Subcutaneous abdominal adipose tissue (tissue), 5 donors: ENCODE results near the gene LONP2.

Experiments used
- H3K27ac ChIP-seq: one replicate; pipeline ENCODE4 v1.7.0; 2013; ENCODE audit warnings: low read depth, mild to moderate bottlenecking, inconsistent platforms, low read length, moderate library complexity
- H3K27me3 ChIP-seq, 5 donors: one replicate each; pipeline ENCODE4 v1.7.0; 2013; ENCODE audit warnings: low read length in 5 of 5, inconsistent platforms in 1 of 5; ENCODE audit not compliant: control insufficient read depth in 5 of 5, insufficient read depth in 4 of 5
- H3K36me3 ChIP-seq, 5 donors: one replicate each; pipeline ENCODE4 v1.7.0; 2013; ENCODE audit warnings: low read length in 5 of 5; ENCODE audit not compliant: control insufficient read depth in 5 of 5, insufficient read depth in 5 of 5
- H3K4me1 ChIP-seq, 5 donors: one replicate each; pipeline ENCODE4 v1.7.0; 2013; ENCODE audit warnings: low read length in 5 of 5, mild to moderate bottlenecking in 3 of 5, moderate library complexity in 1 of 5; ENCODE audit not compliant: control insufficient read depth in 5 of 5, insufficient read depth in 5 of 5
- H3K4me3 ChIP-seq, 5 donors: one replicate each; pipeline ENCODE4 v1.7.0; 2013; ENCODE audit warnings: low read length in 5 of 5, low read depth in 1 of 5
- H3K9ac ChIP-seq, 5 donors: one replicate each; pipeline ENCODE4 v1.7.0; 2013; ENCODE audit warnings: low read length in 5 of 5, mild to moderate bottlenecking in 4 of 5, moderate library complexity in 3 of 5
- H3K9me3 ChIP-seq, 5 donors: one replicate each; pipeline ENCODE4 v1.7.0; 2013; ENCODE audit warnings: low read length in 5 of 5; ENCODE audit not compliant: control insufficient read depth in 5 of 5
- donor health status: healthy.
- donor health status: healthy.
- donor health status: healthy.
- donor health status: healthy.
- donor health status: healthy.

Gene LONP2, protein sequence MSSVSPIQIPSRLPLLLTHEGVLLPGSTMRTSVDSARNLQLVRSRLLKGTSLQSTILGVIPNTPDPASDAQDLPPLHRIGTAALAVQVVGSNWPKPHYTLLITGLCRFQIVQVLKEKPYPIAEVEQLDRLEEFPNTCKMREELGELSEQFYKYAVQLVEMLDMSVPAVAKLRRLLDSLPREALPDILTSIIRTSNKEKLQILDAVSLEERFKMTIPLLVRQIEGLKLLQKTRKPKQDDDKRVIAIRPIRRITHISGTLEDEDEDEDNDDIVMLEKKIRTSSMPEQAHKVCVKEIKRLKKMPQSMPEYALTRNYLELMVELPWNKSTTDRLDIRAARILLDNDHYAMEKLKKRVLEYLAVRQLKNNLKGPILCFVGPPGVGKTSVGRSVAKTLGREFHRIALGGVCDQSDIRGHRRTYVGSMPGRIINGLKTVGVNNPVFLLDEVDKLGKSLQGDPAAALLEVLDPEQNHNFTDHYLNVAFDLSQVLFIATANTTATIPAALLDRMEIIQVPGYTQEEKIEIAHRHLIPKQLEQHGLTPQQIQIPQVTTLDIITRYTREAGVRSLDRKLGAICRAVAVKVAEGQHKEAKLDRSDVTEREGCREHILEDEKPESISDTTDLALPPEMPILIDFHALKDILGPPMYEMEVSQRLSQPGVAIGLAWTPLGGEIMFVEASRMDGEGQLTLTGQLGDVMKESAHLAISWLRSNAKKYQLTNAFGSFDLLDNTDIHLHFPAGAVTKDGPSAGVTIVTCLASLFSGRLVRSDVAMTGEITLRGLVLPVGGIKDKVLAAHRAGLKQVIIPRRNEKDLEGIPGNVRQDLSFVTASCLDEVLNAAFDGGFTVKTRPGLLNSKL

GRCh38 chr16:48244080-48244862 is at the start of gene LONP2:
Gene LONP2, plus strand, starts transcription at chr16:48244300. Its CDS starts 89 bp downstream, at chr16:48244389.
- Histone ChIP-seq H3K9me3 (peaks cover 0 to 3% (median 0%) of the 10 kb centered on the region in 5 donors), H3K27ac (peak within 1 kb of the TSS; percentile 93), H3K36me3 (no peaks in the 10 kb centered on the region), H3K27me3 (no peaks in the 10 kb centered on the region), H3K4me3 (peak within 1 kb of the TSS; percentile 77 to 99 (median 92)), H3K4me1 (peaks cover 0 to 38% (median 32%) of the 10 kb centered on the region in 5 donors), H3K9ac (peak within 1 kb of the TSS; percentile 83 to 99 (median 98))

DNA sequence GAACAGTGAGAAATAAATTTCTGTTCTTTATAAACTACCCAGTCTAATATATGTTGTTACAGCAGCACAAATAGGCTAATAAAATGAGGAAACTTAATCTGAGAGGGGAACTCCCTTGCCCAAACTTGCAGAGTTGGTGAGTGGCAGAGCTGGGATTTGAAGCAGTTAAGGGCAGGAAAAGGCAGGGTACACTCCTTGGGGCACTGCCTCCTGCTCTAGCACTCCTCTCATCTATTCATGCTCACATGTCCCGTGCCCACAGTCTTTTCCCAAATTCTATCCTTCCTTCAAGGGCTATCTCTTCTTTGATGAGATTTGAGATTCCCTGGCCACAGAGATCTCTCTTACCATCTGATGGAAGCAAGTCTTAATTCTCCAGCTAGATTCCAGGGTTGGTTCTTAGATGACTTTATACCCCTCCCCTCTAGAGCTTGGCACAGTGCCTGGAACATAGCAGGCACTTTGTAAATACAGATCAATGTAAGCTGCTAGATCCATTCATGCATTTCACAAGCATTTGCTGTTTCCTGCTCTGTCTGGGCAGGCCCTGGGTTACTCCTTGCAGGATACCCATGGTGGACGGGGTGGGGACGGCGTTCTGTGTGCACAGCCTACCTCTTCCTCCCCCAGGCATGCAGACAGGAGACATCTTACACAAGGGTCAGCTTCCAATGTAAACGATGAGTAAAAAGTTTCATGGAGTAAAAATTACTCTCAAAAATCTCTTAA is 49.1 kb upstream of the LONP2 start:
- H3K4me3 ChIP-seq: no peak overlapping the region
- H3K27ac ChIP-seq: no peak overlapping the region

DNA sequence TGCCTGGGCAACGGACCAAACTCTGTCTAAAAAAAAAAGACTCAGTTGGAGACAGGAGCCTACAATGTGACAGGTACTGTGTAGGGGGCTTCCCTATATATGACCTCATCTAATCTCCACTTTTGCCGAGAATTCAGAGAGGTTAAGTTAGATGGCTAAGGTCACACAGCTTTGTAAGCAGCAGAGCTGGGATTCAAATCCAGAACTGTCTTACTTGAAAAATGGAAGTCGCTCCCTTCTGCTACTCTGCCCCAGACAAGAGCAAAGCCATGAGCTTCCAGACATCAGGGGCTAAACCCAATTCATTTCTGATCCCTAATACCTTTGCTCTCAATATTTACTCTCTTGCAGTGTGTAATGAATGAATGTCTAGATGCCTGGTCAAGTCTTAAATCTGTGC is 46.8 kb upstream of the LONP2 start:
- Histone ChIP-seq H3K4me3 (no peak overlapping the region), H3K27ac (no peak overlapping the region), H3K9me3 (no peaks in the 10 kb centered on the region), H3K36me3 (no peaks in the 10 kb centered on the region), H3K4me1 (peaks cover 0 to 10% (median 0%) of the 10 kb centered on the region in 5 donors), H3K9ac (no peak overlapping the region), H3K27me3 (no peaks in the 10 kb centered on the region)

More for the DNA sequence above, 49.1 kb upstream of the LONP2 start:
- no peak overlapping the region for H3K9ac ChIP-seq
- no peaks in the 10 kb centered on the region for H3K27me3 ChIP-seq
- H3K36me3 ChIP-seq: no peaks in the 10 kb centered on the region
- no peaks in the 10 kb centered on the region for H3K4me1 ChIP-seq
- no peaks in the 10 kb centered on the region for H3K9me3 ChIP-seq

DNA sequence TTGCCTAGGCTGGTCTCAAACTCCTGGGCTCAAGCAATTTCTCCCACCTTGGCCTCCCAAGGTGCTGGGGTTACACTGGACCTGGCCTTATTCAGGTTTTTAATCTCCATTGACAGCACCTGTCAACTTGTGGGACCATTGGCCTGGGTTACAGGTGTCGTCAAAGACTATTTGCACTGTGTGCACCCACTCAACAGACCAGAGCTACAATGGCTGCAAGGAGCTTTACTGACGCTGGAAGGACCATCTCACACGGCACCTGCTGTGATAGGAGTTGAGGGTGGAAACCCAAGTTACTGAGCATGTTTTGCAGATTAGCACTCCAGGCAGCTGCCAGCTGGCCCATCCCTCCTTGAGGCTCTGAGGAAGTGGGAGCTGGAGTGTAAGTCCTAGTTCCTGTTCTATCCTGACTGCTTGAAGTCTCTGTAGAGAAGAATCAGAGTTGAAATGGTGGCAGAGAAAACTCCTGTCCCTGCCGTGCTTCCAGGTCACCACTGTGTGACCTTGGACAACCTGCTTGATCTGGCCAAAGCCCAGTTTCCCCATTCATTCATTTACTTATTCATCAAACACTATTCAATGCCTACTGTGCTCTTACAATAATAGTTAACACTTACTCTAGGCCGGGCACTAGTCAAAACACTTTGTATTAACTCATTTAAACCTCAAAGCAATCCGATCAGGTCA is 42.4 kb upstream of the LONP2 start:
- Histone ChIP-seq H3K27me3 (no peaks in the 10 kb centered on the region), H3K36me3 (no peaks in the 10 kb centered on the region), H3K4me1 (peaks cover 0 to 21% (median 9%) of the 10 kb centered on the region in 5 donors), H3K4me3 (no peak overlapping the region), H3K27ac (no peak overlapping the region), H3K9ac (no peak overlapping the region), H3K9me3 (no peaks in the 10 kb centered on the region)

- Histone ChIP-seq H3K36me3 (no peaks in the 10 kb centered on the region), H3K4me3 (no peak overlapping the region), H3K9ac (no peak overlapping the region), H3K27me3 (no peaks in the 10 kb centered on the region), H3K4me1 (peaks cover 0 to 26% (median 16%) of the 10 kb centered on the region in 5 donors), H3K9me3 (no peaks in the 10 kb centered on the region), H3K27ac (no peak overlapping the region)
These were observed 39.9 kb upstream of the LONP2 start for GRCh38 chr16:48203974-48204824.

DNA sequence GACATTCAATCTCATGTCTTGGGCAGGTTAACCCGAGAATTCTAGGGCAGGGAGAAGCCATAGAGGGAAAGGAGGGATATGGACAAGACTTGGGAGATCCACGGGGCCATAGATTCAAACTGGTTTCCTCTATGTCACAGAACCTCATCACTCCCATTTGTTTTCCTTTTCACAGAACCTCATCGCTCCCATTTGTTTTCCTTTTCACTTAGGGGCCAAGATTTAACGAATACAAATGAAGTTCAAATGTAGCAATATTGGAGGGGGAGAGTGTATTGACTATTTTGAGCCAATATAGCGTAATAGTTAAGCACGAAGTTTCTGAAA is 39.3 kb upstream of the LONP2 start:
- no peaks in the 10 kb centered on the region for H3K36me3 ChIP-seq

DNA sequence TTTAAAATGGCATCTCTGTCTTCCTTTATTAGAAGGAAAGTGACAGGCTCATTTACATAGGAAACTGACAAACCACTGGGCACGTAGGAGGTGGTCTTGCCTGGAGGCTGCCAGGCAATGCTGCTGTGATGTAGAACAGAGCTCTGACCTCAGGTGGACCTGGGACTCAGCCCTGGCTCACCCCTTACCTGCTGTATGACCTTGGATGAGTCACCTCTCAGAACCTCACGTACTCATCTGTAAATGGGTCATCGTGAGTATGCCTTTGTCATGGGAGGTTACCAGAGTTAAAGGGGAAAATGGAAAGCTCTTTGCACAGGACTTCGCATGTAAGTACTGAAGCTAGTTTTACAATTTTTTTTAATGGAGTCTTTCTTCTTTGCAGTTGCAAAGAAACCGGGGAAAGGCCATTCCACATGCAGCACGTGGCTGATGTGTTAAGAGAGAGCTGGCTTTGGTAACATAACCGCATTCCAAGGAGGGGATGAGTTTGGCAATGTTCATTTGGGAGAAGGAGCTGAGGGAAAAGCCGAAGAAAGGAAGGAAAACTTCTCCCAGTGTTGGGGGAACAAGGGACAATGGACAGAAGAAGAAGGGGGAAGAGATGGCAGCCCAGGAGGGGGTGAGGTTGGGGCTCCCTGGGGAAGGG is 37.4 kb upstream of the LONP2 start:
- H3K27me3 ChIP-seq: no peaks in the 10 kb centered on the region
- H3K9ac ChIP-seq: no peak overlapping the region
- no peaks in the 10 kb centered on the region for H3K36me3 ChIP-seq
- no peak overlapping the region for H3K27ac ChIP-seq
- peak overlapping the region in 1 of 5 donors; percentile 49 for H3K4me3 ChIP-seq
- no peaks in the 10 kb centered on the region for H3K9me3 ChIP-seq
- peaks cover 0 to 24% (median 16%) of the 10 kb centered on the region in 5 donors for H3K4me1 ChIP-seq

More for the DNA sequence above, 39.3 kb upstream of the LONP2 start:
- no peak overlapping the region for H3K9ac ChIP-seq
- no peak overlapping the region for H3K4me3 ChIP-seq
- H3K27me3 ChIP-seq: no peaks in the 10 kb centered on the region
- no peaks in the 10 kb centered on the region for H3K9me3 ChIP-seq
- no peak overlapping the region for H3K27ac ChIP-seq
- H3K4me1 ChIP-seq: peaks cover 0 to 26% (median 16%) of the 10 kb centered on the region in 5 donors

- H3K4me1 ChIP-seq: peaks cover 0 to 13% (median 5%) of the 10 kb centered on the region in 5 donors
- no peaks in the 10 kb centered on the region for H3K36me3 ChIP-seq
- no peaks in the 10 kb centered on the region for H3K9me3 ChIP-seq
- no peak overlapping the region for H3K4me3 ChIP-seq
- H3K27ac ChIP-seq: no peak overlapping the region
- H3K27me3 ChIP-seq: no peaks in the 10 kb centered on the region
- H3K9ac ChIP-seq: no peak overlapping the region
These were observed 33.4 kb upstream of the LONP2 start for GRCh38 chr16:48210747-48211146.
